Measurements from ENCODE around the gene MCC.

Gene MCC

GRCh38 chr5:113182658-113183344 is 305.5 kb downstream of the MCC start:
- CTCF ChIA-PET, result interaction anchor here (0.7 kb wide), 1 partner anchor 52 kb away, joined by 3 read pairs; no protein-coding TSS in a partner anchor
- no peak for DNase-seq (ENCODE audit: low spot score)
- POLR2A ChIA-PET (ENCODE audit: low non-redundant PET), result no interaction called here
- no peak overlapping the region for H3K27ac ChIP-seq
- TF ChIP-seq CTCF (conservative IDR thresholded peaks at IDR 0.05; ENCODE audit: low read depth), result no peak

GRCh38 chr5:113181853-113182490 is 306.3 kb downstream of the MCC start:
- no peak for DNase-seq (ENCODE audit: low spot score)

GRCh38 chr5:113181409-113181808 is 306.8 kb downstream of the MCC start:
- H3K27ac ChIP-seq, result no peak overlapping the region
- ChIA-PET POLR2A (ENCODE audit: low non-redundant PET) (interaction anchor here (0.7 kb wide), 1 partner anchor 12 kb away, joined by 3 read pairs; no protein-coding TSS in a partner anchor), CTCF (interaction anchor here (0.8 to 1.2 kb wide), 2 partner anchors 36 to 61 kb away, joined by 3 to 5 read pairs; no protein-coding TSS in a partner anchor)
- DNase-seq (ENCODE audit: low spot score), result no peak
- TF ChIP-seq CTCF (conservative IDR thresholded peaks at IDR 0.05; ENCODE audit: low read depth), result no peak

More at GRCh38 chr5:113181853-113182490, 306.3 kb downstream of the MCC start:
- TF ChIP-seq CTCF (conservative IDR thresholded peaks at IDR 0.05; ENCODE audit: low read depth), result no peak
- no peak overlapping the region for H3K27ac ChIP-seq
- ChIA-PET CTCF (interaction anchor here (0.8 to 1.2 kb wide), 2 partner anchors 35 to 61 kb away, joined by 3 to 5 read pairs; no protein-coding TSS in a partner anchor), POLR2A (ENCODE audit: low non-redundant PET) (no interaction called here)

GRCh38 chr5:113179156-113179555 is 309.1 kb downstream of the MCC start:
- CTCF ChIA-PET, result no interaction called here
- POLR2A ChIA-PET (ENCODE audit: low non-redundant PET), result no interaction called here
- no peak for DNase-seq (ENCODE audit: low spot score)

GRCh38 chr5:113178073-113178779 is 310.0 kb downstream of the MCC start:
- no peak for DNase-seq (ENCODE audit: low spot score)
- no peak overlapping the region for H3K27ac ChIP-seq
- TF ChIP-seq CTCF (conservative IDR thresholded peaks at IDR 0.05; ENCODE audit: low read depth), result no peak
- POLR2A ChIA-PET (ENCODE audit: low non-redundant PET), result no interaction called here
- CTCF ChIA-PET, result no interaction called here

More at GRCh38 chr5:113179156-113179555, 309.1 kb downstream of the MCC start:
- no peak overlapping the region for H3K27ac ChIP-seq
- TF ChIP-seq CTCF (conservative IDR thresholded peaks at IDR 0.05; ENCODE audit: low read depth), result no peak

- H3K27ac ChIP-seq, result no peak overlapping the region
- no peak for DNase-seq (ENCODE audit: low spot score)
- ChIA-PET POLR2A (ENCODE audit: low non-redundant PET) (no interaction called here), CTCF (no interaction called here)
- TF ChIP-seq CTCF (conservative IDR thresholded peaks at IDR 0.05; ENCODE audit: low read depth), result no peak
These were observed 311.0 kb downstream of the MCC start for GRCh38 chr5:113177225-113177624.
